SK-N-MC (cell line): ENCODE measurements around the gene SIGLEC11.

ENCODE experiments used
- EZH2 ChIP-seq: fragments of 200-600 bp; sonication (generic); IDR thresholded peaks from one replicate; pipeline ENCODE4 v1.6.1; 2017; ENCODE audit warnings: antibody characterized with exemption
- POLR2AphosphoS5 ChIP-seq: IDR thresholded peaks from 2 replicates; pipeline ENCODE4 v1.6.1; 2012; ENCODE audit warnings: mild to moderate bottlenecking, low read depth, low read length, borderline replicate concordance

GRCh38 chr19:49921871-49922795 is 38.8 kb downstream of the SIGLEC11 start:
- TF ChIP-seq POLR2AphosphoS5 (no peak), EZH2 (no peak)
